Kidney (tissue), 14 donors: ENCODE measurements around the gene ANKS1A. TPM values are rescaled to one million over a fixed set of nuclear protein-coding genes. Genes with fewer than 3 reads are reported as not detected.
A peak's percentile ranks its signal among the peaks of the same experiment; 100 is the strongest.

Experiments used
- DNase-seq, 5 donors: peaks; one replicate each; pipeline ENCODE4 v3.0.0-alpha.2; 2013 to 2020
- FAIRE-seq: peaks from 2 replicates; lab custom pipeline; 2012; peaks lifted over from hg19 to GRCh38; lab: Jason Lieb, UNC
- H3K27ac ChIP-seq, 2 donors: one replicate each; pipeline ENCODE4 v1.7.0; 2013; ENCODE audit warnings: low read depth in 2 of 2, low read length in 2 of 2, inconsistent platforms in 1 of 2
- H3K27me3 ChIP-seq: one replicate; pipeline ENCODE4 v1.7.1; 2013; ENCODE audit warnings: low read length, inconsistent platforms; ENCODE audit not compliant: control insufficient read depth, insufficient read depth
- H3K36me3 ChIP-seq, 3 donors: one replicate each; pipeline versions ENCODE4 v1.7.0 to v1.7.1; 2013; ENCODE audit warnings: low read length in 3 of 3, control low read depth in 1 of 3, inconsistent platforms in 1 of 3; ENCODE audit not compliant: insufficient read depth in 3 of 3, control insufficient read depth in 2 of 3
- H3K4me1 ChIP-seq, 3 donors: one replicate each; pipeline versions ENCODE4 v1.7.0 to v1.7.1; 2013; ENCODE audit warnings: low read length in 3 of 3, inconsistent platforms in 1 of 3, low read depth in 1 of 3; ENCODE audit not compliant: control insufficient read depth in 2 of 3, insufficient read depth in 2 of 3
- H3K4me3 ChIP-seq, 3 donors: one replicate each; pipeline versions ENCODE4 v1.7.0 to v1.8.1; 2013; ENCODE audit warnings: low read length in 3 of 3, control low read depth in 1 of 3, inconsistent platforms in 1 of 3
- H3K9ac ChIP-seq, 3 donors: one replicate each; pipeline versions ENCODE4 v1.7.0 to v1.7.1; 2013; ENCODE audit warnings: low read length in 3 of 3, control low read depth in 1 of 3, inconsistent platforms in 1 of 3
- H3K9me3 ChIP-seq, 3 donors: one replicate each; pipeline versions ENCODE4 v1.7.0 to v1.7.1; 2013; ENCODE audit warnings: low read length in 3 of 3, control low read depth in 1 of 3, inconsistent platforms in 1 of 3; ENCODE audit not compliant: control insufficient read depth in 2 of 3, insufficient read depth in 1 of 3
- intact Hi-C: fragments of 100-400 bp; cut with DNase I; formaldehyde crosslinking; loops from one replicate; pipeline ENCODE4 v1.11.1; 2022
- polyA plus RNA-seq: library from polyadenylated mRNA; stranded (reverse); fragments of 350-450 nt; fragmentation: Illumina TruSeq; extraction: RNeasy Lipid Tissue Mini Kit (QIAGEN cat#74804); gene quantifications from one replicate; pipeline ENCODE4 v1.2.3, GENCODE V29; 2014; ENCODE audit warnings: low read depth, low replicate concordance; ENCODE audit not compliant: insufficient read depth
- total RNA-seq: library from RNA; stranded (reverse); fragmentation: NEBNext Ultra II Directional; extraction: Animal tissue kit (Norgen Biotek cat#: 25700); gene quantifications from one replicate; pipeline ENCODE4 v1.2.1, GENCODE V29; 2021
- TF ChIP-seq, protein P1 (sequence below): IDR thresholded peaks from 3 replicates; pipeline ENCODE4 v1.5.1; 2012; ENCODE audit warnings: mild to moderate bottlenecking, moderate library complexity, borderline replicate concordance; ENCODE audit not compliant: insufficient read depth; ENCODE audit errors: extremely low read depth
- donor health status: control.
- donor health status: control.
- donor health status: control.
- donor health status: control.
- donor health status: control.
- donor health status: DM: yes; HTN: yes; CAD: no.
- donor health status: Normal renal cell carcinoma (clear cell type).

Gene ANKS1A
- total and polyA plus RNA-seq, 2 donors from 2014 or later: 9.4 to 25.9 TPM

DNA sequence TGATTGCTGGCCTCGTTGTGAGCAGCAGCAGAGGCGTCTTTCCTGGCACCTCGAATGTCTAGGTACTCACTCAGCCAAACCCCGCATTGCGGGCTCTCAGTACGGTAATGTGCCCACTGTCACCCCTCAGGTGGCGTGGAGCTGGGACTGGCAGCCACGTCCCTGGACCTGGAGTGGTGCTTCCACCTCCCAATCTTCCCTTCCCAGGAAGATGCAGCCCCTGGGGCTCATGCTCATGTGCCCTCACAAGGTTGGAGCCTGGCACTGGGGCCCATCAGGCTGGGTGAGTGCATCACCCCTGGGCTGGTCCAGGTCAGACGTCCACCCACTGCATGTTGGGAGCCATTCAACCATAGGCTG, 176.4 kb downstream of the ANKS1A start:
- no peak overlapping the region for H3K4me3 ChIP-seq
- H3K27ac ChIP-seq: no peak overlapping the region
- no peaks in the 10 kb centered on the region for H3K4me1 ChIP-seq
- no peak for FAIRE-seq
- H3K9me3 ChIP-seq: no peaks in the 10 kb centered on the region
- TF ChIP-seq, protein P1, sequence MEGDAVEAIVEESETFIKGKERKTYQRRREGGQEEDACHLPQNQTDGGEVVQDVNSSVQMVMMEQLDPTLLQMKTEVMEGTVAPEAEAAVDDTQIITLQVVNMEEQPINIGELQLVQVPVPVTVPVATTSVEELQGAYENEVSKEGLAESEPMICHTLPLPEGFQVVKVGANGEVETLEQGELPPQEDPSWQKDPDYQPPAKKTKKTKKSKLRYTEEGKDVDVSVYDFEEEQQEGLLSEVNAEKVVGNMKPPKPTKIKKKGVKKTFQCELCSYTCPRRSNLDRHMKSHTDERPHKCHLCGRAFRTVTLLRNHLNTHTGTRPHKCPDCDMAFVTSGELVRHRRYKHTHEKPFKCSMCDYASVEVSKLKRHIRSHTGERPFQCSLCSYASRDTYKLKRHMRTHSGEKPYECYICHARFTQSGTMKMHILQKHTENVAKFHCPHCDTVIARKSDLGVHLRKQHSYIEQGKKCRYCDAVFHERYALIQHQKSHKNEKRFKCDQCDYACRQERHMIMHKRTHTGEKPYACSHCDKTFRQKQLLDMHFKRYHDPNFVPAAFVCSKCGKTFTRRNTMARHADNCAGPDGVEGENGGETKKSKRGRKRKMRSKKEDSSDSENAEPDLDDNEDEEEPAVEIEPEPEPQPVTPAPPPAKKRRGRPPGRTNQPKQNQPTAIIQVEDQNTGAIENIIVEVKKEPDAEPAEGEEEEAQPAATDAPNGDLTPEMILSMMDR: no peak
- intact Hi-C loops: no loop called here
- no peak for DNase-seq
- no peaks in the 10 kb centered on the region for H3K27me3 ChIP-seq
- no peak overlapping the region for H3K9ac ChIP-seq
- H3K36me3 ChIP-seq: peaks cover 3 to 22% (median 16%) of the 10 kb centered on the region in 3 donors

DNA sequence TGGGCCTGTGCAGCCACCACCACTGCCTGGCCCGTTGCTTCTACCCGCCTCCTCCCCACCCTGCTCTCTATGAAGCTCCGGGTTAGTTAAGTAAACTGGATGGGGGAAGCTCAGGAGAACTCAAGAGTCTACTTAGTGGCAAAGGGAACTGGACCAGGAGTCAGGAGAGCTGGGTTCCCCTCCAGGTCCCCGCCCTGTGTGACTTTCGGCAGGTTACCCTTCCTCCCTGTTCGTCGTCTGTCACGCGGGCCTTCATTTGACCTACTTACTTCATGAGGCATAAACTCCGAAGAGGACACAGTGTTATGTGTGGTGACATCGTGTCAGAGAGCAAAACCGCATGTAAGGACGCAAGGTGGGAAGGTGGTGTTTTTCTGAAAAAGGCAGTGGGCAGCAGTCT, 176.8 kb downstream of the ANKS1A start:
- Histone ChIP-seq H3K4me1 (no peaks in the 10 kb centered on the region), H3K4me3 (no peak overlapping the region), H3K9me3 (no peaks in the 10 kb centered on the region), H3K9ac (no peak overlapping the region), H3K27ac (no peak overlapping the region), H3K36me3 (peaks cover 3 to 18% (median 13%) of the 10 kb centered on the region in 3 donors), H3K27me3 (no peaks in the 10 kb centered on the region)
- FAIRE-seq: no peak
- TF ChIP-seq, protein P1: no peak
- DNase-seq: peak in 1 of 5 donors; percentile 29
- intact Hi-C loops: no loop called here

DNA sequence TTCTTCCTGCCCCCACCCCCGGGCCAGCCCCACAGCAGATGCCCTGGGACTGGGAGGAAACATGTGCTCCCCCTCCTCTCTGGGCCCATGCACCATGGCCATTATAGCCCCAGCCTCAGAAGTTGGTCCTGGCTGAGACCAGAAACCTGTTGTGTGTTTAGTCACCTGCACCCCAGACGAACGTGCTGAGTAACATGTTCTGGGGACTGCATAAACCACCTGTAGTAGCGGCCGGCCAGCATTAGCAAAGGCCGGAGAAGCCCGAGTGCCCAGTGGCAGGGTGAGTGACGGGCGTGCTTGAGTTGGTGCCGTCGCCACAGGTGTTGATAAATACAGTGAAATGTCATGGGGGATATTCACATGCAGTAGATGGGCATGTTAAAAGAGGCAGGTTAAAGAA, 178.2 kb downstream of the ANKS1A start:
- FAIRE-seq (no peak), DNase-seq (peak in 1 of 5 donors; percentile 43)
- H3K4me3 ChIP-seq: no peak overlapping the region
- intact Hi-C loops: no loop called here
- peaks cover 3 to 14% (median 12%) of the 10 kb centered on the region in 3 donors for H3K36me3 ChIP-seq
- H3K4me1 ChIP-seq: no peaks in the 10 kb centered on the region
- H3K27me3 ChIP-seq: no peaks in the 10 kb centered on the region
- no peak overlapping the region for H3K27ac ChIP-seq
- TF ChIP-seq, protein P1: no peak
- no peaks in the 10 kb centered on the region for H3K9me3 ChIP-seq
- H3K9ac ChIP-seq: no peak overlapping the region

DNA sequence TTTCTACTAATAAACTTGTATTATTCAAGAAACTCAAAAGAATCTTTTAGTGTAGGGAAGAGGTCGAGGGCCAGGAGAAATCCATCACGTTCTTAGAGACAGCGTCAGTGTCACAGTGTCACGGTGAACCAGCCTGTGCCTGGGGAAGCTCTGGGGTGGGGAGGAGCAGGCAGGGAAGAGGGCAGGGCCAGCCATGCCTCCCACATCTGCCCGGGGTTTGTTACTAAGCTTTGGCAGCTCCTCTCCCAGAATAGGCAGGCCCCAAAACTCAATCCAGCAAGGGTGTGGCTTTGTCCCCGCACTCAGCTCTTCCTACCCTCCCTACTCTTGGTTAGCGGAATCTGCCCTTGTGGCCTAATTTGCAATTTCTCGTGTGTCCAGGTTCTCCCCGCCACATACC, 179.2 kb downstream of the ANKS1A start:
- Histone ChIP-seq H3K9ac (no peak overlapping the region), H3K36me3 (peaks cover 3 to 9% (median 6%) of the 10 kb centered on the region in 3 donors), H3K4me1 (no peaks in the 10 kb centered on the region), H3K27ac (no peak overlapping the region), H3K27me3 (no peaks in the 10 kb centered on the region), H3K9me3 (no peaks in the 10 kb centered on the region), H3K4me3 (no peak overlapping the region)
- TF ChIP-seq, protein P1: no peak
- DNase-seq: no peak
- intact Hi-C loops: no loop called here
- FAIRE-seq: no peak
